ENCODE data around the gene DIAPH3. TPM values are rescaled to one million over a fixed set of nuclear protein-coding genes. Genes with fewer than 3 reads are reported as not detected.

The DIAPH3 gene
- total RNA-seq, 1 donor from 2014 or later, result 24.1 TPM

DNA sequence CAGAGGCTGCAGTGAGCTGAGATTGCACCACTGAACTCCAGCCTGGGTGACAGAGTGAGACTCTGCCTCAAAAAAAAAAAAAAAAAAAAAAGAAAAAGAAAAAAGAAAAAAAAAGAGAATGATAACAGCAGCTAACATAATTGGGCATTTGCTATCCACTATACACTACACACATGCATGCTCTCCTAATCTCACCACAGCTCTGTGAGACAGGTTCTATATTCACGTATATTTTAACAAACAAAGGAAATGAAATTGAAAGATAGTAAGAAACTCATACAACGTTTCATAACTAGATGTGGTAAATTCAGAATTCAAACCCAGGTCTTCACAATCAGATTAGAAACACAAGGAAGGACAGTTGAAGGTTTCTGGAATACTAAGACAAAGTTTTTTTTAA is 265.7 kb downstream of the DIAPH3 start:
- no peak overlapping the region for H3K27ac Mint-ChIP-seq (ENCODE audit: unreplicated experiment)

GRCh38 chr13:59893266-59893665 is 270.5 kb downstream of the DIAPH3 start:
- no peaks in the 10 kb centered on the region for H3K27me3 Mint-ChIP-seq (ENCODE audit: low read depth)
- peaks cover 3% of the 10 kb centered on the region for H3K36me3 Mint-ChIP-seq (ENCODE audit: low read depth)
- H3K4me1 Mint-ChIP-seq (ENCODE audit: low read depth), result no peaks in the 10 kb centered on the region
- no peaks in the 10 kb centered on the region for H3K9me3 Mint-ChIP-seq (ENCODE audit: low read depth)
- no peak overlapping the region for H3K27ac Mint-ChIP-seq (ENCODE audit: unreplicated experiment)
- no peak for DNase-seq (ENCODE audit: low spot score)
- H3K4me3 Mint-ChIP-seq (ENCODE audit: unreplicated experiment), result no peak overlapping the region
- no peak for TF ChIP-seq CTCF (IDR thresholded peaks at IDR 0.05)

More for the DNA sequence above, 265.7 kb downstream of the DIAPH3 start:
- H3K27me3 Mint-ChIP-seq (ENCODE audit: low read depth), result no peaks in the 10 kb centered on the region
- H3K36me3 Mint-ChIP-seq (ENCODE audit: low read depth), result peaks cover 3% of the 10 kb centered on the region
- H3K4me3 Mint-ChIP-seq (ENCODE audit: unreplicated experiment), result no peak overlapping the region
- no peaks in the 10 kb centered on the region for H3K4me1 Mint-ChIP-seq (ENCODE audit: low read depth)
- TF ChIP-seq CTCF (IDR thresholded peaks at IDR 0.05), result no peak
- DNase-seq (ENCODE audit: low spot score), result no peak
- no peaks in the 10 kb centered on the region for H3K9me3 Mint-ChIP-seq (ENCODE audit: low read depth)

DNA sequence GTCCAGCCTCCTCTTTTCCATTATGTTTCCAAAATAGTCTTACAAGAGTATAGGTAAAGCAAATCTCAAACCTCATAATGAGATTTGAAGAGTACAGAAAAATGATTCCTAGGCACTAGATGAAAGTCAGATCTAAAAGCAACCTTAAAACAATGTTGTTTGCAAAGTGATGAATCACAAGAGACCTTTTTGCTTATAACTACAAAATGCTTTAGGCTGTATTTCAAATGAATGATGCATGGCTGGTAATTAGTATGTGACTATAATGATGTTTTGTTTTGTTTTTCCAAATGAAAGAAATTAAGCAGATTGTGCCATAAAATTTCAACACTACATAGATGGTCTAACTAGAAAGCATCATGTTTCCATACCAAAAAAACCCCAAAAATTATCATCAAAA is 272.7 kb downstream of the DIAPH3 start:
- H3K9me3 Mint-ChIP-seq (ENCODE audit: low read depth), result no peaks in the 10 kb centered on the region
- H3K27me3 Mint-ChIP-seq (ENCODE audit: low read depth), result no peaks in the 10 kb centered on the region
- H3K4me1 Mint-ChIP-seq (ENCODE audit: low read depth), result no peaks in the 10 kb centered on the region
- no peak for TF ChIP-seq CTCF (IDR thresholded peaks at IDR 0.05)
- H3K4me3 Mint-ChIP-seq (ENCODE audit: unreplicated experiment), result no peak overlapping the region
- no peak overlapping the region for H3K27ac Mint-ChIP-seq (ENCODE audit: unreplicated experiment)
- H3K36me3 Mint-ChIP-seq (ENCODE audit: low read depth), result peaks cover 2% of the 10 kb centered on the region
- no peak for DNase-seq (ENCODE audit: low spot score)

GRCh38 chr13:59890054-59890453 is 273.7 kb downstream of the DIAPH3 start:
- Mint-ChIP-seq H3K27me3 (ENCODE audit: low read depth) (no peaks in the 10 kb centered on the region), H3K4me1 (ENCODE audit: low read depth) (no peaks in the 10 kb centered on the region), H3K4me3 (ENCODE audit: unreplicated experiment) (no peak overlapping the region), H3K9me3 (ENCODE audit: low read depth) (no peaks in the 10 kb centered on the region), H3K27ac (ENCODE audit: unreplicated experiment) (no peak overlapping the region), H3K36me3 (ENCODE audit: low read depth) (peaks cover 2% of the 10 kb centered on the region)
- no peak for TF ChIP-seq CTCF (IDR thresholded peaks at IDR 0.05)
- no peak for DNase-seq (ENCODE audit: low spot score)

DNA sequence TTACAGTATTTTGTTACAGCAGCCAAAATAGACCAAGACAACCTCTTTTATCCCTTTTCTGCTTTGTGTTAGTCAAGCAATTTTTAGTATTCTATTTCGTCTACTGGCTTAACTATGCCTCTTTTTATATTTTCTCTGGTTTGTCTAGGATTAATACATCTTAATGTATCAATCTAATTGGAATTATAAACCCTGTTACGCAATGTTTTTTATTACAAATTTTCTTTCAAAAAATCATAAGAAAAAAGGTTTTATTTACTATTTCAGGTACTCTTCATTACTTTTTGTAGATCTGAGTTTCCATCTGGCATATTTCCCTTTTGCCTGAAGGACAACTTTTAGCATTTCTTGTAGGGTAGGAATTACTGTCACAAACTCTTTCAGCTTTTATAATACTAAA is 275.3 kb downstream of the DIAPH3 start:
- Mint-ChIP-seq H3K4me3 (ENCODE audit: unreplicated experiment) (no peak overlapping the region), H3K27me3 (ENCODE audit: low read depth) (no peaks in the 10 kb centered on the region), H3K9me3 (ENCODE audit: low read depth) (no peaks in the 10 kb centered on the region), H3K36me3 (ENCODE audit: low read depth) (peaks cover 2% of the 10 kb centered on the region), H3K4me1 (ENCODE audit: low read depth) (no peaks in the 10 kb centered on the region), H3K27ac (ENCODE audit: unreplicated experiment) (no peak overlapping the region)
- no peak for TF ChIP-seq CTCF (IDR thresholded peaks at IDR 0.05)
- no peak for DNase-seq (ENCODE audit: low spot score)

Measured in chondrocyte (in vitro differentiated cells).